Keratinocyte (primary cell): ENCODE results near the gene HOXB2. TPM values are rescaled to one million over a fixed set of nuclear protein-coding genes. Genes with fewer than 3 reads are reported as not detected.

Source experiments
- DNase-seq: peaks from one replicate; pipeline ENCODE4 v3.0.0-alpha.2; 2011; ENCODE audit warnings: low read depth, missing footprints, low spot score
- FAIRE-seq: peaks from 2 replicates; lab custom pipeline; 2011; peaks lifted over from hg19 to GRCh38; lab: Jason Lieb, UNC
- H2AFZ ChIP-seq: 2 replicates; pipeline ENCODE4 v1.6.0; 2012; ENCODE audit warnings: low read length, control low read depth, inconsistent platforms; ENCODE audit not compliant: control insufficient read depth
- H3K27ac ChIP-seq: 2 replicates; pipeline ENCODE4 v1.5.1; 2011; ENCODE audit warnings: low read length; ENCODE audit not compliant: control insufficient read depth, insufficient read depth
- H3K27me3 ChIP-seq: 3 replicates; pipeline ENCODE4 v1.6.0; 2011; ENCODE audit warnings: low read length; ENCODE audit not compliant: control insufficient read depth, insufficient read depth; ENCODE audit errors: extremely low read depth
- H3K36me3 ChIP-seq, 2 experiments: 2 replicates in 1 of 2; 3 replicates in 1 of 2; pipeline ENCODE4 v1.5.1; 2011; ENCODE audit warnings: low read length in 2 of 2, mild to moderate bottlenecking in 1 of 2; ENCODE audit not compliant: control insufficient read depth in 2 of 2, insufficient read depth in 2 of 2; ENCODE audit errors: extremely low read depth in 1 of 2
- H3K4me1 ChIP-seq: 3 replicates; pipeline ENCODE4 v1.5.1; 2011; ENCODE audit warnings: low read length; ENCODE audit not compliant: control insufficient read depth, insufficient read depth; ENCODE audit errors: extremely low read depth
- H3K4me2 ChIP-seq: 3 replicates; pipeline ENCODE4 v1.6.0; 2011; ENCODE audit warnings: low read depth, low read length; ENCODE audit not compliant: control insufficient read depth, insufficient read depth; ENCODE audit errors: extremely low read depth
- H3K4me3 ChIP-seq, 3 experiments: fragments of 200-600 bp in 1 of 3; sonication (generic) in 1 of 3; 2 replicates in 2 of 3; 3 replicates in 1 of 3; pipeline ENCODE4 v1.5.1; 2011 to 2016; ENCODE audit warnings: low read length in 3 of 3, mild to moderate bottlenecking in 3 of 3, control low read depth in 2 of 3, inconsistent platforms in 1 of 3, low read depth in 1 of 3, mixed read lengths in 1 of 3, mixed run types in 1 of 3, moderate library complexity in 1 of 3; ENCODE audit not compliant: control insufficient read depth in 2 of 3, insufficient read depth in 2 of 3; ENCODE audit errors: extremely low read depth in 1 of 3
- H3K79me2 ChIP-seq: 2 replicates; pipeline ENCODE4 v1.6.0; 2012; ENCODE audit warnings: low read length; ENCODE audit not compliant: control insufficient read depth, insufficient read depth
- H3K9ac ChIP-seq: 3 replicates; pipeline ENCODE4 v1.6.0; 2011; ENCODE audit warnings: low read length; ENCODE audit not compliant: control insufficient read depth, insufficient read depth; ENCODE audit errors: extremely low read depth
- H3K9me1 ChIP-seq: 3 replicates; pipeline ENCODE4 v1.6.0; 2011; ENCODE audit warnings: low read length; ENCODE audit not compliant: control insufficient read depth, insufficient read depth; ENCODE audit errors: extremely low read depth
- H3K9me3 ChIP-seq: 2 replicates; pipeline ENCODE4 v1.5.1; 2012; ENCODE audit warnings: low read depth, low read length; ENCODE audit not compliant: control insufficient read depth
- H4K20me1 ChIP-seq: 3 replicates; pipeline ENCODE4 v1.6.0; 2011; ENCODE audit warnings: low read length; ENCODE audit not compliant: control insufficient read depth, insufficient read depth; ENCODE audit errors: extremely low read depth
- CTCF ChIP-seq, 3 experiments: IDR thresholded peaks in 1 of 3; conservative IDR thresholded peaks in 1 of 3; optimal IDR thresholded peaks in 1 of 3; 2 replicates in 2 of 3; 3 replicates in 1 of 3; pipeline versions ENCODE3 to v1.5.1; 2011; ENCODE audit warnings: low read length in 3 of 3, mild to moderate bottlenecking in 3 of 3, moderate library complexity in 2 of 3, control low read depth in 1 of 3, inconsistent platforms in 1 of 3; ENCODE audit not compliant: insufficient read depth in 2 of 3; ENCODE audit errors: extremely low read depth in 1 of 3
- EZH2 ChIP-seq: IDR thresholded peaks from one replicate; pipeline ENCODE4 v1.6.1; 2012; ENCODE audit warnings: inconsistent platforms, mild to moderate bottlenecking, low read length, moderate library complexity
- dilution Hi-C: fragments of 300-500 bp; cut with MboI; formaldehyde crosslinking; loops from one replicate; pipeline ENCODE4 v1.7.0; 2020; ENCODE audit warnings: low sequenced_read_pairs; ENCODE audit not compliant: extremely low pct_ligation_motif_present
- polyA plus RNA-seq, 5 experiments: library from polyadenylated mRNA; depleted of rRNA in 3 of 5; stranded (reverse) in 3 of 5; stranded (forward) in 1 of 5; unstranded in 1 of 5; fragments of >200 nt; gene quantifications; 1 replicate in 1 of 5; 2 replicates in 3 of 5; 3 replicates in 1 of 5; pipeline versions ENCODE4 v1.2.1 to v1.2.3, GENCODE V29; 2011 to 2012; ENCODE audit warnings: missing spikeins in 2 of 5, low read depth in 1 of 5, low replicate concordance in 1 of 5

Gene HOXB2
- polyA plus RNA-seq, 1 donor (not counting 4 experiments of a cell fraction or from before 2014, with no cell fraction given), result 3.8 TPM

GRCh38 chr17:48527547-48527932 lies 17.4 kb downstream of the HOXB2 start:
- no peaks in the 10 kb centered on the region for H3K36me3 ChIP-seq
- TF ChIP-seq CTCF (optimal IDR thresholded peaks at IDR 0.05 in 1 of 3, IDR thresholded peaks at IDR 0.05 in 1 of 3, conservative IDR thresholded peaks at IDR 0.05 in 1 of 3; ENCODE audit: extremely low read depth in 1 of 3, insufficient read depth in 2 of 3, low read length in 3 of 3) (no peak), EZH2 (no peak)
- H3K4me2 ChIP-seq, result no peak overlapping the region
- H2AFZ ChIP-seq, result no peak overlapping the region
- DNase-seq (no peak), FAIRE-seq (no peak)
- H4K20me1 ChIP-seq, result no peaks in the 10 kb centered on the region
- no peaks in the 10 kb centered on the region for H3K9me3 ChIP-seq
- peaks cover 11% of the 10 kb centered on the region for H3K4me1 ChIP-seq
- dilution Hi-C loops, result no loop called here
- no peaks in the 10 kb centered on the region for H3K9me1 ChIP-seq
- peaks cover 8% of the 10 kb centered on the region for H3K27me3 ChIP-seq
- H3K27ac ChIP-seq, result no peak overlapping the region
- no peaks in the 10 kb centered on the region for H3K79me2 ChIP-seq
- no peak overlapping the region for H3K4me3 ChIP-seq
- H3K9ac ChIP-seq, result no peak overlapping the region

GRCh38 chr17:48526608-48527546 lies 18.0 kb downstream of the HOXB2 start:
- Histone ChIP-seq H3K79me2 (no peaks in the 10 kb centered on the region), H3K4me3 (no peak overlapping the region), H3K9ac (no peak overlapping the region), H3K27ac (no peak overlapping the region), H3K4me1 (peaks cover 11% of the 10 kb centered on the region), H4K20me1 (no peaks in the 10 kb centered on the region), H2AFZ (no peak overlapping the region), H3K27me3 (peaks cover 8% of the 10 kb centered on the region), H3K9me3 (no peaks in the 10 kb centered on the region), H3K9me1 (no peaks in the 10 kb centered on the region), H3K36me3 (no peaks in the 10 kb centered on the region), H3K4me2 (peak overlapping the region; percentile 22)
- dilution Hi-C loops, result no loop called here
- FAIRE-seq (no peak), DNase-seq (no peak)
- TF ChIP-seq EZH2, result peak; percentile 35
- TF ChIP-seq CTCF (optimal IDR thresholded peaks at IDR 0.05 in 1 of 3, IDR thresholded peaks at IDR 0.05 in 1 of 3, conservative IDR thresholded peaks at IDR 0.05 in 1 of 3; ENCODE audit: extremely low read depth in 1 of 3, insufficient read depth in 2 of 3, low read length in 3 of 3), result no peak
